Cardiac fibroblast (primary cell): Measurements from ENCODE around the gene ARHGAP42.

ENCODE experiments used
- DNase-seq, 2 donors: peaks; one replicate each; pipeline versions ENCODE4 v3.0.0 to v3.0.0-alpha.2; 2010; ENCODE audit warnings: low read depth in 2 of 2
- H3K4me3 ChIP-seq, 2 donors: replicated peaks in 1 of 2; 1 replicate in 1 of 2; 2 replicates in 1 of 2; pipeline ENCODE4 v1.5.1; 2011; ENCODE audit warnings: low read depth in 2 of 2, low read length in 2 of 2, mild to moderate bottlenecking in 2 of 2, moderate library complexity in 1 of 2
- CTCF ChIP-seq: IDR thresholded peaks from one replicate; pipeline ENCODE4 v1.5.1; 2011; ENCODE audit warnings: low read depth, mild to moderate bottlenecking, low read length, inconsistent platforms

Gene ARHGAP42

GRCh38 chr11:100687054-100687629 is at the start of gene ARHGAP42:
Gene ARHGAP42 (plus strand): TSS chr11:100687288. CDS start chr11:100687679, 391 bp downstream.
- TF ChIP-seq CTCF, result no peak
- H3K4me3 ChIP-seq, result peak within 1 kb of the TSS; percentile 75 to 76
- DNase-seq, result peak; percentile 68 to 73

GRCh38 chr11:100637706-100638105 is 49.4 kb upstream of the ARHGAP42 start:
- peak in 1 of 2 donors; percentile 5 for DNase-seq
- no peak for TF ChIP-seq CTCF

GRCh38 chr11:100638648-100639047 is 48.4 kb upstream of the ARHGAP42 start:
- TF ChIP-seq CTCF, result no peak
- no peak overlapping the region for H3K4me3 ChIP-seq
- peak in 1 of 2 donors; percentile 28 for DNase-seq

More at GRCh38 chr11:100637706-100638105, 49.4 kb upstream of the ARHGAP42 start:
- H3K4me3 ChIP-seq, result no peak overlapping the region

- no peak for TF ChIP-seq CTCF
- peak; percentile 37 to 72 for DNase-seq
- no peak overlapping the region for H3K4me3 ChIP-seq
Measured at GRCh38 chr11:100639140-100639539, 47.9 kb upstream of the ARHGAP42 start.

- no peak overlapping the region for H3K4me3 ChIP-seq
- no peak for TF ChIP-seq CTCF
- no peak for DNase-seq
Measured at GRCh38 chr11:100640071-100640470, 47.0 kb upstream of the ARHGAP42 start.

GRCh38 chr11:100640646-100641045 is 46.4 kb upstream of the ARHGAP42 start:
- H3K4me3 ChIP-seq, result no peak overlapping the region
- TF ChIP-seq CTCF, result no peak
- no peak for DNase-seq

GRCh38 chr11:100641456-100641855 is 45.6 kb upstream of the ARHGAP42 start:
- DNase-seq, result no peak
- H3K4me3 ChIP-seq, result no peak overlapping the region
- TF ChIP-seq CTCF, result no peak
